OCI-LY1 (cell line): Measurements from ENCODE around the gene TIMELESS.

ENCODE experiments used
- CTCF ChIP-seq: fragments of 200-600 bp; sonication (generic), shearing (Covaris generic); IDR thresholded peaks from 2 replicates; pipeline ENCODE4 v1.5.1; 2017; ENCODE audit warnings: mild to moderate bottlenecking, antibody characterized with exemption, low read length, moderate library complexity, mixed read lengths
- EZH2 ChIP-seq: fragments of 200-600 bp; sonication (generic), shearing (Covaris generic); IDR thresholded peaks from 2 replicates; pipeline ENCODE4 v1.8.0; 2017; ENCODE audit warnings: borderline replicate concordance, mixed run types, mild to moderate bottlenecking, antibody characterized with exemption, low read length, moderate library complexity, mixed read lengths

- TF ChIP-seq CTCF (no peak), EZH2 (no peak)
Measured at GRCh38 chr12:56420411-56420810, 28.8 kb downstream of the TIMELESS start.
